Smooth muscle cell (in vitro differentiated cells): ENCODE results near the gene TRPM8. TPM values are rescaled to one million over a fixed set of nuclear protein-coding genes. Genes with fewer than 3 reads are reported as not detected.
A peak's percentile ranks its signal among the peaks of the same experiment; 100 is the strongest.

Source experiments
- DNase-seq: peaks from one replicate; lab custom pipeline; 2025; ENCODE audit not compliant: unreplicated experiment; lab: John Stamatoyannopoulos, UW
- H2AFZ ChIP-seq: fragments of 200-600 bp; sonication (generic); 2 replicates; pipeline ENCODE4 v1.6.0; 2016; ENCODE audit warnings: antibody characterized with exemption, low read depth, mild to moderate bottlenecking
- H3F3A ChIP-seq: fragments of 200-600 bp; sonication (generic); 2 replicates; pipeline ENCODE4 v1.6.0; 2017; ENCODE audit warnings: antibody characterized with exemption, low read depth
- H3K27ac ChIP-seq: fragments of 200-600 bp; sonication (generic); 2 replicates; pipeline ENCODE4 v1.5.1; 2016; ENCODE audit warnings: low read depth, mild to moderate bottlenecking
- H3K27me3 ChIP-seq: fragments of 200-600 bp; sonication (generic); 2 replicates; pipeline ENCODE4 v1.6.1; 2016; ENCODE audit warnings: low read depth, mild to moderate bottlenecking
- H3K36me3 ChIP-seq: fragments of 200-600 bp; sonication (generic); 2 replicates; pipeline ENCODE4 v1.5.1; 2016; ENCODE audit warnings: low read depth
- H3K4me1 ChIP-seq: fragments of 200-600 bp; sonication (generic); 2 replicates; pipeline ENCODE4 v1.5.1; 2016; ENCODE audit warnings: low read depth
- H3K4me2 ChIP-seq: fragments of 200-600 bp; sonication (generic); 2 replicates; pipeline ENCODE4 v1.6.0; 2016; ENCODE audit warnings: mild to moderate bottlenecking
- H3K4me3 ChIP-seq: fragments of 200-600 bp; sonication (generic); 2 replicates; pipeline ENCODE4 v1.5.1; 2016; ENCODE audit warnings: mild to moderate bottlenecking
- H3K79me2 ChIP-seq: fragments of 200-600 bp; sonication (generic); 2 replicates; pipeline ENCODE4 v1.6.0; 2016; ENCODE audit warnings: low read depth, mild to moderate bottlenecking
- H3K9ac ChIP-seq: fragments of 200-600 bp; sonication (generic); 2 replicates; pipeline ENCODE4 v1.6.0; 2016; ENCODE audit warnings: low read depth
- H3K9me3 ChIP-seq: fragments of 200-600 bp; sonication (generic); replicated peaks from 2 replicates; pipeline ENCODE4 v1.5.1; 2016; ENCODE audit warnings: low read depth
- H4K20me1 ChIP-seq: fragments of 200-600 bp; sonication (generic); 2 replicates; pipeline ENCODE4 v1.6.0; 2016; ENCODE audit warnings: low read depth
- WGBS: methylation state at CpG from one replicate; pipeline ENCODE4 v1.1.7; 2016; ENCODE audit warnings: low lambda C conversion rate; 5-methylcytosine and 5-hydroxymethylcytosine counted together
- polyA plus RNA-seq: library from polyadenylated mRNA; unstranded; fragments of >200 nt; fragmentation: Nextera tagmentation; extraction: Ambion mirVana; gene quantifications from 2 replicates; pipeline ENCODE4 v1.2.1, GENCODE V29; 2016
- total RNA-seq: library from RNA; depleted of rRNA; stranded (reverse); fragments of >200 nt; gene quantifications from 2 replicates; pipeline ENCODE4 v1.2.3, GENCODE V29; 2014
- TF ChIP-seq, protein P1 (sequence below): fragments of 200-600 bp; sonication (generic); IDR thresholded peaks from 2 replicates; pipeline ENCODE4 v1.5.1; 2017; ENCODE audit warnings: borderline replicate concordance, mild to moderate bottlenecking, antibody characterized with exemption; ENCODE audit not compliant: insufficient read depth, poor library complexity, severe bottlenecking

The TRPM8 gene
- total and polyA plus RNA-seq, 2 experiments from 2014 or later, result not detected

- TF ChIP-seq, protein P1, sequence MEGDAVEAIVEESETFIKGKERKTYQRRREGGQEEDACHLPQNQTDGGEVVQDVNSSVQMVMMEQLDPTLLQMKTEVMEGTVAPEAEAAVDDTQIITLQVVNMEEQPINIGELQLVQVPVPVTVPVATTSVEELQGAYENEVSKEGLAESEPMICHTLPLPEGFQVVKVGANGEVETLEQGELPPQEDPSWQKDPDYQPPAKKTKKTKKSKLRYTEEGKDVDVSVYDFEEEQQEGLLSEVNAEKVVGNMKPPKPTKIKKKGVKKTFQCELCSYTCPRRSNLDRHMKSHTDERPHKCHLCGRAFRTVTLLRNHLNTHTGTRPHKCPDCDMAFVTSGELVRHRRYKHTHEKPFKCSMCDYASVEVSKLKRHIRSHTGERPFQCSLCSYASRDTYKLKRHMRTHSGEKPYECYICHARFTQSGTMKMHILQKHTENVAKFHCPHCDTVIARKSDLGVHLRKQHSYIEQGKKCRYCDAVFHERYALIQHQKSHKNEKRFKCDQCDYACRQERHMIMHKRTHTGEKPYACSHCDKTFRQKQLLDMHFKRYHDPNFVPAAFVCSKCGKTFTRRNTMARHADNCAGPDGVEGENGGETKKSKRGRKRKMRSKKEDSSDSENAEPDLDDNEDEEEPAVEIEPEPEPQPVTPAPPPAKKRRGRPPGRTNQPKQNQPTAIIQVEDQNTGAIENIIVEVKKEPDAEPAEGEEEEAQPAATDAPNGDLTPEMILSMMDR, result no peak
- Histone ChIP-seq H3K36me3 (no peaks in the 10 kb centered on the region), H3K27me3 (peaks cover 24% of the 10 kb centered on the region), H3K9ac (no peak overlapping the region), H3K9me3 (no peaks in the 10 kb centered on the region), H4K20me1 (no peaks in the 10 kb centered on the region), H3K4me3 (no peak overlapping the region), H3K4me1 (no peaks in the 10 kb centered on the region), H3K79me2 (no peaks in the 10 kb centered on the region), H3K4me2 (no peak overlapping the region), H3F3A (no peaks in the 10 kb centered on the region), H3K27ac (no peak overlapping the region), H2AFZ (no peak overlapping the region)
- no peak for DNase-seq
- WGBS, result 77% methylated on average over 7 of the region's 7 CpGs
Measured at GRCh38 chr2:233925402-233925801, 8.2 kb downstream of the TRPM8 start.

DNA sequence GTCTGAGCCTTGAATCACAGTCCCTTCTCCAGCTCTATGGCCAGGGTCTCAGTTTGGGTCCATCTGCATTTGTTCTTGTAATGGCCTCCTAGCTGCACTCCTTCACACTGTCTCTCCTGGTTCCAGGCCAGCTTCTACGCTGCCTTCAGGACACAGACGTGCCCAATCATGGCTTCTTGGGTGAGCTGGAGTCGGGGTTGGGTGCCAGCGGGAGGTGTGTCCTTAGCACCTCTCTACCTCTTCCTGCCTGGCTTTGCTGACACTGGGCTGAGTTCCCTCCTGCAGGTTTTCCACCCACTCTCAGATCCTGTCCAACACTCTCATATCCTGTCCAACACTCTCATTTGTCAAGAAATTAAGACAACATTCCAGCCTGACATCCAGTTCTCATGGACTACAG lies 9.6 kb downstream of the TRPM8 start:
- no peaks in the 10 kb centered on the region for H3K79me2 ChIP-seq
- no peaks in the 10 kb centered on the region for H3K9me3 ChIP-seq
- no peak overlapping the region for H3K27ac ChIP-seq
- no peaks in the 10 kb centered on the region for H4K20me1 ChIP-seq
- no peak for DNase-seq
- H2AFZ ChIP-seq, result no peak overlapping the region
- H3F3A ChIP-seq, result no peaks in the 10 kb centered on the region
- WGBS, result 83% methylated on average over 4 of the region's 4 CpGs
- TF ChIP-seq, protein P1, result no peak
- no peak overlapping the region for H3K4me3 ChIP-seq
- H3K9ac ChIP-seq, result no peak overlapping the region
- H3K4me1 ChIP-seq, result no peaks in the 10 kb centered on the region
- H3K4me2 ChIP-seq, result no peak overlapping the region
- peaks cover 25% of the 10 kb centered on the region for H3K27me3 ChIP-seq
- H3K36me3 ChIP-seq, result no peaks in the 10 kb centered on the region

DNA sequence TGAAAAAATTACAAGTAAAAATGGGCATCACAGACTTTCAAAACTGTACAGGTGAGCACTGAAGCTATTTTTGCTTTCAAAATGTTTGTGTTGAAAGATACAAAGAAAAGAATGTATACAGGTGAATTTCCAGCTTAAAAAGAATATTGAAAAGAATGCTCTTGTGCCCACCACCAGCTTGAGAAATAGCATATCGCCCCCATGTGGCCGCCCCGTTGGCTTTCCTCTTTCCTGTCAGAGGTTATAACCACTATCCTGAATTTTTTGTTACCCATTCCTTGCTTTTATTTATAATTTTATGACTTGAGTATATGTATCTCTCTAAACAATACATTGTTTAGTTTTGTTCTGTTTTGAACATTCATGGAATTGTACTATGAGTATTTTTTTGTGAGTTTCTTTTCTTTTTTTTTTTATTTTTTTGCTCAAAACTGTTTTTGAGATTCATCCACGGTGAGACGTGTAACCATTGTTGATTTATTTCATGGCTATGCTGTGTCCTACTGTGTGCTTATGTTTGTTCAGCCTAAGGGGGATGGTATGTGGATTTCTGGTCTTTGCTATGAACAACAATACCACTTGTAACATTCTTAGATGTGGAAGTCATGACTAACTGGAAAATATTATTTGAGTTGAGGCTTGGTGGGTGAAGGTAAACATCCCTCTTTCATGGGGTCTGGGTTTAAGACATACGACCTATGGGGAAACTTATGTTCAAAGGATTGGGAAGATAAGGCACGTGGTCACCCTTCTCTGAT lies 11.6 kb downstream of the TRPM8 start:
- H3K9ac ChIP-seq, result no peak overlapping the region
- WGBS, result 39% methylated on average over 7 of the region's 7 CpGs
- no peaks in the 10 kb centered on the region for H3K79me2 ChIP-seq
- peaks cover 32% of the 10 kb centered on the region for H3K27me3 ChIP-seq
- no peaks in the 10 kb centered on the region for H3K36me3 ChIP-seq
- H3K9me3 ChIP-seq, result no peaks in the 10 kb centered on the region
- no peaks in the 10 kb centered on the region for H3F3A ChIP-seq
- H3K4me3 ChIP-seq, result no peak overlapping the region
- H3K27ac ChIP-seq, result no peak overlapping the region
- TF ChIP-seq, protein P1, result peak; percentile 60
- H2AFZ ChIP-seq, result no peak overlapping the region
- no peak for DNase-seq
- no peaks in the 10 kb centered on the region for H3K4me1 ChIP-seq
- no peak overlapping the region for H3K4me2 ChIP-seq
- H4K20me1 ChIP-seq, result no peaks in the 10 kb centered on the region
